ENCODE results near the gene SBF2.

- TF ChIP-seq POLR2A (IDR thresholded peaks at IDR 0.05) = no peak
- TF ChIP-seq, protein P1, sequence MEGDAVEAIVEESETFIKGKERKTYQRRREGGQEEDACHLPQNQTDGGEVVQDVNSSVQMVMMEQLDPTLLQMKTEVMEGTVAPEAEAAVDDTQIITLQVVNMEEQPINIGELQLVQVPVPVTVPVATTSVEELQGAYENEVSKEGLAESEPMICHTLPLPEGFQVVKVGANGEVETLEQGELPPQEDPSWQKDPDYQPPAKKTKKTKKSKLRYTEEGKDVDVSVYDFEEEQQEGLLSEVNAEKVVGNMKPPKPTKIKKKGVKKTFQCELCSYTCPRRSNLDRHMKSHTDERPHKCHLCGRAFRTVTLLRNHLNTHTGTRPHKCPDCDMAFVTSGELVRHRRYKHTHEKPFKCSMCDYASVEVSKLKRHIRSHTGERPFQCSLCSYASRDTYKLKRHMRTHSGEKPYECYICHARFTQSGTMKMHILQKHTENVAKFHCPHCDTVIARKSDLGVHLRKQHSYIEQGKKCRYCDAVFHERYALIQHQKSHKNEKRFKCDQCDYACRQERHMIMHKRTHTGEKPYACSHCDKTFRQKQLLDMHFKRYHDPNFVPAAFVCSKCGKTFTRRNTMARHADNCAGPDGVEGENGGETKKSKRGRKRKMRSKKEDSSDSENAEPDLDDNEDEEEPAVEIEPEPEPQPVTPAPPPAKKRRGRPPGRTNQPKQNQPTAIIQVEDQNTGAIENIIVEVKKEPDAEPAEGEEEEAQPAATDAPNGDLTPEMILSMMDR (IDR thresholded peaks at IDR 0.05) = no peak
Measured at GRCh38 chr11:10130875-10131274, 163.1 kb downstream of the SBF2 start.

Data from esophagus squamous epithelium (tissue), 4 donors.